Measurements from ENCODE around the gene MICAL1.

DNA sequence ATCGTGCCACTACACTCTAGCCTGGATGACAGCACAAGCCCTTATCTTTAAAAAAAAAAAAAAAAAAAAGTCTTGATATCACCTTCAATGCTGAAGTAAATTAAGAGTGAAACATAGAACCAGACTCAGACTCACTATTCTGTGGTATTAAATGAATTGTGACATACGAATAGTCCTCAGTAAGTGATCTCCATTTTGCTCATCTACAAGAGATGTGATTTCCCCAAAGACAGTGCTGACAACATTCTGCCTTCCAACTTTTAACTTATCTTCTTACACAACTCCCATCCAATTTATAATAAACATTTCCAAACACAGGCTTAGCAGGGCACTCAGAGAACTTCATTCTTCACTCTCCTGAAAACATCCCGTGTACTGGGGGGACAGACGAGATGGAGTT is 19.4 kb upstream of the MICAL1 start:
- TF ChIP-seq, protein P1, sequence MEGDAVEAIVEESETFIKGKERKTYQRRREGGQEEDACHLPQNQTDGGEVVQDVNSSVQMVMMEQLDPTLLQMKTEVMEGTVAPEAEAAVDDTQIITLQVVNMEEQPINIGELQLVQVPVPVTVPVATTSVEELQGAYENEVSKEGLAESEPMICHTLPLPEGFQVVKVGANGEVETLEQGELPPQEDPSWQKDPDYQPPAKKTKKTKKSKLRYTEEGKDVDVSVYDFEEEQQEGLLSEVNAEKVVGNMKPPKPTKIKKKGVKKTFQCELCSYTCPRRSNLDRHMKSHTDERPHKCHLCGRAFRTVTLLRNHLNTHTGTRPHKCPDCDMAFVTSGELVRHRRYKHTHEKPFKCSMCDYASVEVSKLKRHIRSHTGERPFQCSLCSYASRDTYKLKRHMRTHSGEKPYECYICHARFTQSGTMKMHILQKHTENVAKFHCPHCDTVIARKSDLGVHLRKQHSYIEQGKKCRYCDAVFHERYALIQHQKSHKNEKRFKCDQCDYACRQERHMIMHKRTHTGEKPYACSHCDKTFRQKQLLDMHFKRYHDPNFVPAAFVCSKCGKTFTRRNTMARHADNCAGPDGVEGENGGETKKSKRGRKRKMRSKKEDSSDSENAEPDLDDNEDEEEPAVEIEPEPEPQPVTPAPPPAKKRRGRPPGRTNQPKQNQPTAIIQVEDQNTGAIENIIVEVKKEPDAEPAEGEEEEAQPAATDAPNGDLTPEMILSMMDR (conservative IDR thresholded peaks at IDR 0.05; ENCODE audit: low read depth, low read length), result no peak
- no peak for TF ChIP-seq EZH2 (IDR thresholded peaks at IDR 0.05; ENCODE audit: low read length, unreplicated experiment)
- TF ChIP-seq EZH2phosphoT487 (IDR thresholded peaks at IDR 0.05; ENCODE audit: borderline replicate concordance, low read length), result no peak

Measured in PC-3 (cell line).